H1 (cell line): ENCODE measurements around the gene MRPL36. TPM values are rescaled to one million over a fixed set of nuclear protein-coding genes. Genes with fewer than 3 reads are reported as not detected.

ENCODE experiments used
- CTCF ChIA-PET: fragments of 300-600 bp; sonication (Branson Sonifier 250); formaldehyde crosslinking; loops from one replicate; lab custom pipeline; 2021; ENCODE audit not compliant: partially characterized antibody; lab: Charles Lee
- POLR2A ChIA-PET: fragments of 300-600 bp; sonication (Branson Sonifier 250); formaldehyde crosslinking; loops from one replicate; lab custom pipeline; 2021; ENCODE audit warnings: inconsistent platforms; ENCODE audit not compliant: partially characterized antibody; lab: Charles Lee
- DNase-seq, 2 experiments: peaks; one replicate each; pipeline versions ENCODE4 v3.0.0 to v3.0.0-alpha.2; 2010 to 2022; ENCODE audit warnings: low spot score in 2 of 2, low read depth in 1 of 2, mixed read lengths in 1 of 2
- FAIRE-seq: peaks from 2 replicates; lab custom pipeline; 2011; peaks lifted over from hg19 to GRCh38; lab: Jason Lieb, UNC
- H2AFZ ChIP-seq: 2 replicates; pipeline ENCODE4 v1.8.1; 2012; ENCODE audit warnings: low read length, inconsistent platforms
- H2AK5ac ChIP-seq: 2 replicates; pipeline ENCODE4 v1.6.1; 2013; ENCODE audit warnings: low read depth, low read length
- H2BK120ac ChIP-seq: replicated peaks from 2 replicates; pipeline ENCODE3; 2013; ENCODE audit warnings: low read depth, low read length, inconsistent platforms
- H2BK12ac ChIP-seq: 2 replicates; pipeline ENCODE4 v1.6.1; 2013; ENCODE audit warnings: low read depth, low read length
- H2BK15ac ChIP-seq: 2 replicates; pipeline ENCODE4 v1.6.1; 2013; ENCODE audit warnings: low read length
- H2BK20ac ChIP-seq: 2 replicates; pipeline ENCODE4 v1.6.1; 2013; ENCODE audit warnings: low read length
- H2BK5ac ChIP-seq: 2 replicates; pipeline ENCODE4 v1.6.1; 2013; ENCODE audit warnings: low read depth, low read length
- H3K14ac ChIP-seq: 2 replicates; pipeline ENCODE4 v1.6.1; 2013; ENCODE audit warnings: inconsistent platforms; ENCODE audit not compliant: insufficient read length
- H3K18ac ChIP-seq: 2 replicates; pipeline ENCODE4 v1.6.1; 2013; ENCODE audit warnings: low read length; ENCODE audit errors: extremely low read depth
- H3K23ac ChIP-seq: 2 replicates; pipeline ENCODE4 v1.6.1; 2013; ENCODE audit warnings: inconsistent platforms; ENCODE audit not compliant: insufficient read length
- H3K23me2 ChIP-seq: 2 replicates; pipeline ENCODE4 v1.6.1; 2013; ENCODE audit warnings: low read depth, low read length
- H3K27ac ChIP-seq: 2 replicates; pipeline ENCODE4 v1.6.1; 2011; ENCODE audit warnings: low read depth, low read length, inconsistent platforms
- H3K27me3 ChIP-seq, 4 experiments: replicated peaks in 1 of 4; 1 replicate in 1 of 4; 2 replicates in 3 of 4; pipeline versions ENCODE4 v1.6.1 to v1.8.1; 2011 to 2013; ENCODE audit warnings: low read length in 3 of 4, mild to moderate bottlenecking in 3 of 4, inconsistent platforms in 2 of 4, mixed read lengths in 2 of 4, moderate library complexity in 1 of 4; ENCODE audit not compliant: control insufficient read depth in 3 of 4, insufficient read depth in 3 of 4; ENCODE audit errors: extremely low read depth in 1 of 4
- H3K36me3 ChIP-seq, 4 experiments: 2 replicates each; pipeline versions ENCODE4 v1.6.1 to v1.8.1; 2011 to 2013; ENCODE audit warnings: mild to moderate bottlenecking in 4 of 4, low read length in 3 of 4, moderate library complexity in 2 of 4, control low read depth in 1 of 4, inconsistent platforms in 1 of 4; ENCODE audit not compliant: insufficient read depth in 4 of 4, control insufficient read depth in 2 of 4
- H3K4ac ChIP-seq: replicated peaks from 2 replicates; pipeline ENCODE3; 2013; ENCODE audit warnings: low read length, low read depth, mixed read lengths, inconsistent platforms; ENCODE audit not compliant: insufficient read length
- H3K4me1 ChIP-seq, 4 experiments: replicated peaks in 1 of 4; 1 replicate in 1 of 4; 2 replicates in 3 of 4; pipeline versions ENCODE4 v1.6.1 to v1.8.1; 2011 to 2013; ENCODE audit warnings: low read length in 3 of 4, inconsistent platforms in 2 of 4, mixed read lengths in 1 of 4; ENCODE audit not compliant: insufficient read depth in 4 of 4, control insufficient read depth in 3 of 4
- H3K4me2 ChIP-seq, 2 experiments: 2 replicates each; pipeline versions ENCODE4 v1.6.1 to v1.8.1; 2011 to 2013; ENCODE audit warnings: low read depth in 2 of 2, low read length in 2 of 2, control low read depth in 1 of 2, inconsistent platforms in 1 of 2, mild to moderate bottlenecking in 1 of 2; ENCODE audit not compliant: insufficient read depth in 1 of 2
- H3K4me3 ChIP-seq, 4 experiments: fragments of 200-600, 300-600 bp in 1 of 4; sonication (generic), shearing (Covaris generic), sonication (Bioruptor Twin) in 1 of 4; 2 replicates each; pipeline versions ENCODE4 v1.5.1 to v1.8.1; 2011 to 2016; ENCODE audit warnings: low read length in 4 of 4, low read depth in 3 of 4, control low read depth in 2 of 4, inconsistent platforms in 2 of 4, mild to moderate bottlenecking in 2 of 4, mixed read lengths in 1 of 4, moderate library complexity in 1 of 4; ENCODE audit not compliant: insufficient read depth in 2 of 4; ENCODE audit errors: extremely low read depth in 1 of 4
- H3K56ac ChIP-seq: replicated peaks from 2 replicates; pipeline ENCODE3; 2013; ENCODE audit warnings: low read depth, mild to moderate bottlenecking, mixed read lengths, low read length, inconsistent platforms; ENCODE audit not compliant: insufficient read length
- H3K79me1 ChIP-seq: 2 replicates; pipeline ENCODE4 v1.6.1; 2013; ENCODE audit warnings: low read depth, low read length, control low read depth
- H3K79me2 ChIP-seq, 2 experiments: 2 replicates each; pipeline versions ENCODE4 v1.6.1 to v1.8.1; 2012 to 2013; ENCODE audit warnings: low read length in 2 of 2, mild to moderate bottlenecking in 2 of 2, inconsistent platforms in 1 of 2; ENCODE audit not compliant: insufficient read depth in 2 of 2, control insufficient read depth in 1 of 2
- H3K9ac ChIP-seq, 4 experiments: replicated peaks in 1 of 4; 1 replicate in 1 of 4; 2 replicates in 3 of 4; pipeline versions ENCODE4 v1.6.1 to v1.8.1; 2011 to 2013; ENCODE audit warnings: low read depth in 3 of 4, low read length in 3 of 4, control low read depth in 2 of 4, mild to moderate bottlenecking in 2 of 4, moderate library complexity in 2 of 4, inconsistent platforms in 1 of 4; ENCODE audit errors: extremely low read depth in 1 of 4
- H3K9me3 ChIP-seq, 2 experiments: 2 replicates each; pipeline versions ENCODE4 v1.6.1 to v1.8.1; 2012 to 2013; ENCODE audit warnings: mild to moderate bottlenecking in 2 of 2, moderate library complexity in 2 of 2, control low read depth in 1 of 2, inconsistent platforms in 1 of 2, low read depth in 1 of 2, low read length in 1 of 2, mixed read lengths in 1 of 2; ENCODE audit not compliant: insufficient read depth in 2 of 2
- H4K20me1 ChIP-seq, 2 experiments: replicated peaks in 1 of 2; 2 replicates each; pipeline versions ENCODE3 to v1.8.1; 2011 to 2013; ENCODE audit warnings: inconsistent platforms in 2 of 2, low read length in 2 of 2, mild to moderate bottlenecking in 1 of 2; ENCODE audit not compliant: insufficient read depth in 2 of 2, control insufficient read depth in 1 of 2
- H4K5ac ChIP-seq: 2 replicates; pipeline ENCODE4 v1.6.1; 2013; ENCODE audit warnings: low read length, low read depth, mixed read lengths, inconsistent platforms; ENCODE audit not compliant: insufficient read length
- H4K8ac ChIP-seq: 2 replicates; pipeline ENCODE4 v1.8.0; 2013; ENCODE audit warnings: mild to moderate bottlenecking, moderate library complexity, low read length, inconsistent platforms; ENCODE audit not compliant: insufficient read depth; ENCODE audit errors: extremely low read depth
- H4K91ac ChIP-seq: replicated peaks from 2 replicates; pipeline ENCODE3; 2013; ENCODE audit warnings: low read length, mixed read lengths, inconsistent platforms; ENCODE audit not compliant: insufficient read length
- JUND ChIP-seq: IDR thresholded peaks from 2 replicates; pipeline ENCODE4 v1.6.1; 2011; ENCODE audit warnings: mild to moderate bottlenecking, improper control_type of control experiment, low read length
- TAF7 ChIP-seq: optimal IDR thresholded peaks from 2 replicates; pipeline ENCODE3; 2011; ENCODE audit warnings: low read depth, mild to moderate bottlenecking, inconsistent platforms, low read length, moderate library complexity, borderline replicate concordance
- WGBS, 2 experiments: shearing (Covaris generic) in 1 of 2; methylation state at CpG; one replicate each; pipeline versions ENCODE4 v1.1.6 to v1.1.7; 2013 to 2015; ENCODE audit warnings: low lambda C conversion rate in 2 of 2, mixed read lengths in 2 of 2, inconsistent platforms in 1 of 2, low coverage in 1 of 2, missing lambda C conversion rate in 1 of 2; ENCODE audit not compliant: insufficient replicate concordance in 2 of 2, insufficient coverage in 1 of 2, insufficient read length in 1 of 2; ENCODE audit errors: extremely low coverage in 1 of 2, missing lambda C conversion rate in 1 of 2; 5-methylcytosine and 5-hydroxymethylcytosine counted together
- polyA plus RNA-seq, 7 experiments: library from polyadenylated mRNA; depleted of rRNA in 3 of 7; stranded (reverse) in 5 of 7; unstranded in 2 of 7; fragments of >200 nt in 5 of 7; fragments of 200-250 nt in 2 of 7; gene quantifications; 1 replicate in 5 of 7; 2 replicates in 1 of 7; 4 replicates in 1 of 7; pipeline versions ENCODE4 v1.2.1 to v1.2.3, GENCODE V29; 2011 to 2013; ENCODE audit warnings: missing spikeins in 2 of 7, mixed read lengths in 2 of 7
- total RNA-seq: library from RNA; stranded (reverse); fragmentation: NEBNext Ultra II Directional; extraction: Animal tissue kit (Norgen Biotek cat#: 25700); gene quantifications from 2 replicates; pipeline ENCODE4 v1.2.1, GENCODE V29; 2021

Gene MRPL36
- total and polyA plus RNA-seq, 2 of the 8 experiments (the other 6 are each of a cell fraction or from before 2014, with no cell fraction given): 56.3 to 81.5 TPM

DNA sequence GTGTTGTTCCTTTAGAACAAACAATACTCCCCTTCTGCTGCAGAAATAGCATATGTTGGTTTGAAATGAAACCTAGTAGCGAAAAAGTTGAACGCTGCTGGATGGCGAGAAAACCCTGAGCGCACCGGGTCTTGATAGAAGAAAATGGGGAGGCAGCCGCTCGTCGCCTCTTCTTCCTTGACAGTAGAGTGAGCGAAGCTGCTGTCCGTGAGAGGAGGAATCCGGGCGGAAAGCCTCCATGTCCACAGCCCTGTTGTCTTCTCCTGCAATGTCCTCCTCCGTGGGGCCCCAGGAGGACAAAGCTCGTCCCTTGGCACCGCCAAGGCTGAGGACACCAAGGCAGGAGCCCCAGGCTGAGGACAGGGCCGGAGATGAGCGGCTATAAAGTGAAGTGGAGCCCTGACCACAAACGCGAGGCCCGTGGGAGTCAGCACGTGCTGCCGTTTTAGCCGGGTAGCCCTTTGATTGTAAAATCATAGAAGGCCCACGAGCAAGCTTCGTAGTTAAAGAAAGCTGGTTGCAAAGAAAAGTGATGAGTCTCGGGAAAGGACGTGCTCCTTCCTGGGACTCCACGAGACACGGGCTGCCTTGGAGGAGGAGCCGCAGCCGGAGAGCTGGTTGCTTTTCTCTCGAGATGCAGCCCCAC is 35.6 kb downstream of the MRPL36 start:
- Histone ChIP-seq H3K4me2 (no peak overlapping the region), H3K23me2 (no peaks in the 10 kb centered on the region), H2AFZ (no peak overlapping the region), H2BK5ac (no peak overlapping the region), H2AK5ac (no peak overlapping the region), H3K9ac (no peak overlapping the region), H3K4me1 (peaks cover 0 to 6% (median 0%) of the 10 kb centered on the region in 4 experiments; a peak in 5 of 7 replicates), H3K79me2 (no peaks in the 10 kb centered on the region), H2BK12ac (no peak overlapping the region), H3K27me3 (no peaks in the 10 kb centered on the region; a peak in 1 of 7 replicates), H2BK15ac (no peak overlapping the region), H3K27ac (no peak overlapping the region), H3K56ac (no peak overlapping the region), H4K20me1 (no peaks in the 10 kb centered on the region), H3K36me3 (no peaks in the 10 kb centered on the region), H2BK120ac (no peak overlapping the region), H2BK20ac (no peak overlapping the region; the same call in 1 of the 2 replicates), H3K18ac (0 out of 2 replicates have a peak overlapping the region, but pooled peaks have one; percentile 38), H4K8ac (no peak overlapping the region), H4K91ac (no peak overlapping the region), H3K79me1 (no peaks in the 10 kb centered on the region), H3K14ac (no peak overlapping the region), H3K4me3 (no peak overlapping the region), H3K4ac (no peak overlapping the region), H3K23ac (no peak overlapping the region), H3K9me3 (no peaks in the 10 kb centered on the region), H4K5ac (no peak overlapping the region)
- ChIA-PET POLR2A (no interaction called here), CTCF (interaction anchor here (0.7 to 4.7 kb wide), 39 partner anchors 8 to 355 kb away, joined by 3 to 27 read pairs (median 4); no protein-coding TSS in a partner anchor)
- WGBS, 2 experiments: 86% methylated on average over 30 of the region's 32 CpGs; no CpG with 5 or more reads in 1 of the 2 experiments
- no peak for FAIRE-seq
- peak in 1 of 2 experiments; percentile 45 for DNase-seq
- TF ChIP-seq JUND: no peak
- TF ChIP-seq TAF7: no peak
